HG02571 (cell line): ENCODE measurements around the gene RSL24D1.
"Not testable (repeated sequence)": the region's sequence is repeated elsewhere in the genome, so short reads cannot be mapped to it uniquely, and the experiment has no call there.

Source experiments
- ATAC-seq: cut with Tn5 transposase; IDR thresholded peaks from one replicate; pipeline ENCODE4 v1.9.1; 2021; ENCODE audit warnings: mild to moderate bottlenecking, moderate library complexity; ENCODE audit not compliant: unreplicated experiment

Gene RSL24D1

DNA sequence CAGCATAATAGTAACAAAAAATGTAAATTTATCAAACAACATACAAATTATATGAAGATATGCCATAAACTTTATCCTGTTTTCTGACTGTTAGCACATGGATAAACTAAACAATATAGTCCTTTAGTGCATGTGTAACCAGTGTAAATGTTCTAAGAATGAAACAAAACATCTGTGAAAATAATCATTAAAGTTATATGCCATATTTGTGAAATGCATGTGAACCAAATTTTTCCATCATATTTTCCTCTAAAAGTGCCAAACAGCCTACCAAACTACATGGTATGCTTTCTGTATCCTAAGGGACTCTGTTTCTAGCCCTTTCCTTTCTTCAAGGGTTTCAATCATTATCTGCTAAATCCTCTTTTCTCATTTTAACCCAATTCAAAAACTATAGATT, 23.9 kb upstream of the RSL24D1 start:
- no peak for ATAC-seq

DNA sequence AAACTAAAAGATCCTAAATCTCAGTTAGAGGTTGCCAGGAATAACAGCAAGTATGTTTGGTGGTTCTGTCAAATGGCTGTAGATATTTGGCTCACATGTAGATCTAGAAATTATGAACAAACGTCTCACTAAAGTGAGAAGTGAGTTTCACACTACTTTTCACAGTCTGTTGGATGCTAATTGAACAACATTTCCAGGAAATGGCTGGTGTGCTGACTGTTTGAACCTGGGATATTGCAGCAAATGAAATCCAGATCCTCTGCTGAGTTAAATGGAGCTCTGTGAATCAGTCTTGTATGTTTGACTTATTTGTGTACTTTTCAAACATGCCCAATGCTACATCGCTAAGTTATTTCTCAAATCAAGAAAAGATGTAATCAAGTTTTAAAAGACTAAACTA, 21.3 kb upstream of the RSL24D1 start:
- no peak for ATAC-seq

DNA sequence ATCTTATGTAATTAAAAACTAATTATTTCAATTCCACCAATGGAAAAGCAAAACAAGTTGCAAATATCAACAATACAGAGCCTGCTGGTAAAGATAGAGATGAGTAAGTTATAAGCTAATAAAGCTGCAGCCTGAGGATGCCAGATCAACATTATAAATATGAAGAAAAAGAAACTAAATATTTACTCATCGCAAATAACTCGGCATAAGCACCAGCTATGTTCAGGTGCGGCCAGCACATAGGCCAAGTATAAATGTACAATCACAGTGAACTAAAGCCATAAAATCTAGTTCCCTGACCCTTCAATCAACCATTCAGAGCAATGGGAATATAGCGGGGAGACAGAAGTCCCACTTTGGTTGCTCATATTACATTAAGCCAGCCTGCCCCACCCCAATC, 7.7 kb upstream of the RSL24D1 start:
- no peak for ATAC-seq

DNA sequence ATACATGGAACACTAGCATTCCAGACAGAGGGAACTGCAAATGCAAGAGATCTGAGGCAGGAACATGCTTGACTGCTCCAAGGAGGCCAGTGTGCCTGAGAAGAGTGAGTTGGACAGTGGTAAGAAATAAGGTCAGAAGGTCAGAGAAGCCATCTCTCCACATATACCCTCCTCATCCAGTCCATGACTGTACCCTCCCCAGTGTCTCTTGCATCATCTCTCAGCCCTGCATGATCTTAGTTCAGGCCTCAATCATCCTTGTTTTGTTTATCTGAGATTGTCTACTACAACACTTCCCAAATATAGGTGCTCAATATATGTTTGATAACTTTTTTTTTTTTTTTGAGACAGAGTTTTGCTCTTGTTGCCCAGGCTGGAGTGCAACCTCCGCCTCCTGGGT, 5.5 kb upstream of the RSL24D1 start:
- no peak for ATAC-seq

DNA sequence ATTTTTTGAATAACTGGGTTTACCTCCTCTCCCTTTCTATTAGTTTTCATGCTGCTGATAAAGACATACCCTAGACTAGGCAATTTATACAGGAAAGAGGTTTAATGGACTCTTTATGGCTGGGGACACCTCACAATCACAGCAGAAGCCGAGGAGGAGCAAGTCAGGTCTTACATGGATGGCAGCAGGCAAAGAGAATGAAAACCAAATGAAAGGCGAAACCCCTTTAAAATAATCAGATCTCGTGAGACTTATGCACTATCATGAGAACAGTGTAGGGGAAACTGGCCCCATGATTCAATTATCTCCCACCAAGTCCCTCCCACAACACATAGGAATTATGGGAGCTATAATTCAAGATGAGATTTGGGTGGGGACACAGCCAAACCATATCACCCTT, 2.0 kb upstream of the RSL24D1 start:
- no peak for ATAC-seq

DNA sequence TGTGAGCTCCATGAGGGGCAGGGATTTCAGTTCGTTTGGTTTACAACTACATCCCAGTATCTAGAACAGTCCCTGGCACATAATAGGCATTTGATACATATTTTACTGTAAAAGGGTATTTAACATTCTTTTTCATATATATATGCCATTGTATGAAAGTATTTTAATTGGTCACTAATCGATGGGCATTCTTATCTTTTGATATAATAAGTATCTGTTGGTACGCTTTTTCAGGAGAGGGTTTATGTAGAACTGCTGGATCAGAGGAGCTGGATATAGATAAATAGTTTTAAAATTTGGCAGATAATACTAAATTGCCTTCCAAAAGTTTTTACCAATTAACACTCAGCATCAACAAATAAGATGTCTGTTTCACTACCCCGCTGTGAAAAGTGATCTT, 978 bp upstream of the RSL24D1 start:
- no peak for ATAC-seq

DNA sequence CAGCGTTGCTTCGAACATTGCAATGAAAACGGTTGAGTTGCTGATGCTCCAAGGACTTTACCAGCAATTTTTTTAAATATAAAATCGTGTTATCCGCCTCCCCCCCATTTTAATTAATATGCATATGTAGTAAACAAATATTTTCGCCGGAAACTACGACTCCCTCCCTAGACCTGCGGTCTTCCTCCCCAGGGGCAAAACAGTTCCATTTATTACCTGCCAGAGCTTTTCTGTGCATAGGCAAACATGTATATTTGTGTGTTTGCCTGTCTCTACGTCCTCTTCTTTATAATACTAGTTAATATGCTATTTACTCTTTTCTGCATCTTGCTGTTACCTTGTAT, 593 bp upstream of the RSL24D1 start:
- peak; percentile 27 for ATAC-seq

DNA sequence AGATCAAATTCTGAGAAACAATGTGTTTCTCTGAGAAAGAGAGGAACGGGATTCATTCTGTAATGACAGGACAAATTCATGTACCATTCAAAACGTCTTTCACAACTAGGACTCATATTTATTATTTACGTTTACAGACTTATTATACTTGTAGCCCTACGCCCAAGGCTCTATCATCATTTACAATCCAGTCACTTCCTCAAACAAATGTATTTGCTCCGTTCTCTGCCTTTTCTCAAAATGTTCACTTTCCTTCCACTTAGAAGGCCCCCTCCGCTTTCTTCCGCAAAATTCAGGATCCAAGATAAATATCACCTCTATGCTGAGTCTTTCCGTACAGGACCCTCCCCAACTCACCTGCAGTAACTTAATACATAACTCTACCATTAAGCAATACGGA, 745 bp downstream of the RSL24D1 start:
- no peak for ATAC-seq

DNA sequence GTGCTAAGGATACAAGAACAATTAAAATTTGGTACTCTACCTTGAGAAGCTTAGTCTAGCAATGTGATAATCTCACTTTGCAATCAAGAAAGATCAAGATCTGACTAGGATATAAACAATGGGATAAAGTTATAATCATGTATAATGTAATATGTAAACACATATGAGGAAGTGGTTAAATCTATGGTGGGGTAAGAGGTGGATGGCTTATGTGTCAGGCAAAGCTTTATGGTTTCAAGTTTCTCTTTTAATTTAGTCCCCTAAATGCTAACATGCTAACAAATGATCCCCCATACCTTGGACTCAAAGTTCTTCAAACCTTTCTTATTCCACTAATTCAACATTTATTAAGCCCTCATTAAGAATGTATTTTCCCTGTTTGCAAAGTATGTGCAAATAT, 2.5 kb downstream of the RSL24D1 start:
- no peak for ATAC-seq

DNA sequence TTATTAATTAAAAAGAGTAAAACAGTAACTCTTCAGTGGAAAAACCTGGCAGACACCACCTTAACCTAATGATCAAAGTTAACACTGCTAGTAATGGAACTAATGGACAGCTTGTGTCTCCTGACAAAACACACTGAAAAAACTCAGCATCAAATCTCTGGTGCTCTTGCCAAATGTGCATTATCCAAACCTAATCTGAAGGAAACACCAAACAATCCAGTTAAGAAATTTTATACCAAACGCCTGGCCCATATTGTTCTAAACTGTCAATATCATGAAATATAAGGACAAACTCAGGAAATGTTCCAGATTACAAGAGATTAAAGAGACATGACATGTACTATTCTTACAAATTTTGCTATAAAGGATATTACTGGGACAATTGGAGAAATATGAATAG, 10.4 kb downstream of the RSL24D1 start:
- no peak for ATAC-seq

DNA sequence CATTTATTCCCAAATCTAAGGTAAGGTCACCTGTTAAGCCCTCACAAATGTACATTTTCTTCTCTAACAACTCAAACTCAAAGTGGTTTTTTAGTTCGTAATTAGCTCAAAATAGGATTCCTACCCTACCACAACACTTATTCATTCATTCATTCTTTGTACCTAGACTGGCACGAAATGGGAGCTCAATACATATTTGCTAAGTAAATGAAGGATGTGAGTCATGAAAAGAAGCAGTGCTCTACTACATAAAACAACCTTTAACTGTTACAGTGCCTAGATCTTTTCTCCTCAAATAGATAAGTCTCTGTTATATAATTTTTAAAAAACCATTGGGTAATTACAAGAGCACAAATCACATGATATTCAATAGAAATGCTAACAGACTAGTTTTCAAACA, 13.1 kb downstream of the RSL24D1 start:
- ATAC-seq, result no peak

DNA sequence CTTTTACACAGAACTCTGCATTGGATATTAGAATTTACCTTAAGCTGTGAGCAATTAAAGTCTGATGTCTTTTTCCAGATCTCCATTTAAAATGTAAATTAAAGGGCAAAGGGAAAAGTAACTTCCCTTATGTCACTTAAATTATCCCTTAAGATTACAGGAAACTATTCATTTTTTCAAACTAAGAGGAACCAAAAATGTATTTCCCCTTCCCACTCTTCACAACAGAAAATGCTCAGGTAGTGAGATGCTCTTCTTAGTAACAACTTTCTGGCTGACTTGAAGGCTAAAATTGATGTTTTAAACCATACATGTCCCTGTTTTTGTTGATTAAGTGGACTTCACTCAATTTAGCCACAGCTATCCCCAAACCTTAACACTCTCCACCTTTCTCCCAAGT, 17.6 kb downstream of the RSL24D1 start:
- ATAC-seq, result no peak

DNA sequence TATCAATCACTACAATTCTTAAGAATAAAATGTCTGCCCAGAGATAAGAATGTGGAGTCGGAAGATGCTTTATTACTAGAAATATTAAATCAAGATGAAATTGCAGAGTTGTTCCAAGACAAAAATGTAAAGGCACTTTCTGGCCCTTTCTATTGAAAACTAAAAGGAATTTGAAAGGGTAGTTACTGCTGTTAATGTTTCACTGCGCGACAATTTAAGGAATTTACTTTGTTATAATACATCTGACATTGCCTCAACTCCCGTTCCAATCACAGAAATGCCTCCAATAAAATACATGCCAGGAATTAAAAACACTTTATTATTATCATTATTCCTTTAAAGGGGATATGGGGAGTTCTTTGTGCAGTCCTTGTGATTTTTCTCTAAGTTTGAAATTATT, 26.4 kb downstream of the RSL24D1 start:
- no peak for ATAC-seq

DNA sequence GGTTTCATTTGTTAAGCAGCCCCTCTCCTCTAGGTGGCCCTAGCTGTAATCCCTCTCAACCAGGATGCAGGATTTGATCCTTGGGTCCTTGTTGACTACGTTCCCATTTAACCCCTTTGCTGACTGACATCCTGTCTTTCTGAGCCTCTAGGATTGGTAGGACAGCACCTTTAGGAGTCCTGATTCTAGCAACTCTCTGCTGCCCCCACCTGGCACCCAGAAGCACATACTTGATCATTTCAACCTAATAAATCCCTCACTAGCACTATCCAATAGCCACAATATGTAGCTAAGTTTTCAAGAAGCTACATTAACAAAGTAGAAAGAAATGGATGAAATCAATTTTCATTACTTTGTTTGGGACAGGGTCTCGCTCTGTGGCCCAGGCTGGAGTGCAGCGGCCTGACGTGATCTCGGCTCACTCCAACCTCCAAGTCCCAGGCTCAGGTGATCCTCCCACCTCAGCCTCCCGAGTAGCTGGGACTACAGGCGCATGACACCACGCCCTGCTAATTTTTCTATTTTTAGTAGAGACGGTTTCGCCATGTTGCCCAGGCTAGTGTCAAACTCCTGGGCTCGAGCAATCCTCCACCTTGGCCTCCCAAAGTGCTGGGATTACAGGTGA, 28.3 kb downstream of the RSL24D1 start:
- peak; percentile 90 for ATAC-seq

DNA sequence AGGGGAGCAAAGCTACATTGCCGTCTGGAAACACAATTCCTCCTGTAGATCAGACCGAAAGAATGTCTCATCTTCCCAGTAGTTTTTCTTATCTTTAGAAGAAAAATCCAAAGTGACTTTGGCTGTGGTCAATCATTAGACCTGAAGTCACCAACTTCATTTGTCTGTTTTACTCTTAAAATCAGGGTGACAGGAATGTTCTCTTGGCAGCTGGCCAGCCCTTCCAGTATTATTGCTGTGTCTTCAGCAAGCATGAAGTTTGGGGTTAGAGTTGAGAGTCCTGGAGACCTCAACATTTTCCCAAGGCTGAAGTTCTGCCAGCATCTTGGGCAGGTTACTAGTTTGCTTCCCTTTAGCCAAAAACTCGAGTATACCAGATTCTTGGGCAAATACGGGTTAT, 32.5 kb downstream of the RSL24D1 start:
- ATAC-seq, result no peak

DNA sequence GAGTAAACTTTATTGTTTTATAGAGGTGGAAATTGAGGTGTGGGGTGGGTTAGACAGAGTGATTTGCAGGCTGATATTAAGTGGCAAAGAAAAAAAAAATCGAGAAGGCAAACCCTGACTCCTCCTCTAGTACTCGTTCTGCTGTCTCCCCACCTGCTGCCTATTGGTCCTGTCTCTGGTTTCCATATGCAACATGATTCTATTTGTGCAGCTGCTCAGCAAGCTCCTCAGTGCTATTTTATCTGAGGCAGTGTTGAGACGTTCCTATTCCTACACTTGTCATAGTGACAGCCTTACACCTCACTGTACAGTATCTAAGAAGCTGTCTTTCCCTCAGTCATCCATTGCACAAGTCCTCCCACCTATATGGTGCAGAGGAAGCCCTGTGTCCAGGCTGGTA, 45.1 kb downstream of the RSL24D1 start:
- no peak for ATAC-seq

DNA sequence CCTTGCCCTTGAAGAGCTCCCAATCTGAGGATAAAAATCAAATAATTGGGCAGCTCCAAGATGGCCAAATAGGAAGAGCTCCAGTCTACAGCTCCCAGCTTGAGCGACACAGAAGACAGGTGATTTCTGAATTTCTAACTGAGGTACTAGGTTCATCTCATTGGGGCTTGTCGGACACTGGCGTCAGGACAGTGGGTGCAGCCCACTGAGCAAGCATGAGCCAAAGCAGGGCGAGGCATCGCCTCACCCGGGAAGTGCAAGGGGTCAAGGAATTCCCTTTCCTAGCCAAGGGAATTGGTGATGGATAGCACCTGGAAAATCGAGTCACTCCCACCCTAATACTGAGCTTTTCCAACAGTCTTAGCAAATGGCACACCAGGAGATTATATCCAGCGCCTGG, 53.6 kb downstream of the RSL24D1 start:
- not testable (repeated sequence) for ATAC-seq

DNA sequence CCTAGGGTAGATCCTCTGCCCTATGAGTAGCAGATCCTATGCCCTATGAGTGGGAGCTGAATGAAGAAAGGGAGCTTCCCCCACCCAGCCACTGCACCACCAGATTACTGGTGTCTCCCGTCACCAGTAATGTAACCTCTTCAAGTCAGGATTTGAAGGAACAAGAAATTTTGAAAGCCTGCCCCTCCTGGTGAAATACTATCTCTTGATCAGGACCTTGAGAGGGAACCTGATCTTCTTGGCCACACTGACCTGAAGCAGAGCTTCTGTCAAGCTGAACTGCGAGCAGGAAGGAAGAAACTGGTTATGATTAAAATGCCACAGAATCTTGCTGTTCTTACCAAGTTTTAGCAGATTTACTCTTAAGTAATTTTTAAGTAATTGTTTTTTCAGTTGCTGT, 62.8 kb downstream of the RSL24D1 start:
- no peak for ATAC-seq

DNA sequence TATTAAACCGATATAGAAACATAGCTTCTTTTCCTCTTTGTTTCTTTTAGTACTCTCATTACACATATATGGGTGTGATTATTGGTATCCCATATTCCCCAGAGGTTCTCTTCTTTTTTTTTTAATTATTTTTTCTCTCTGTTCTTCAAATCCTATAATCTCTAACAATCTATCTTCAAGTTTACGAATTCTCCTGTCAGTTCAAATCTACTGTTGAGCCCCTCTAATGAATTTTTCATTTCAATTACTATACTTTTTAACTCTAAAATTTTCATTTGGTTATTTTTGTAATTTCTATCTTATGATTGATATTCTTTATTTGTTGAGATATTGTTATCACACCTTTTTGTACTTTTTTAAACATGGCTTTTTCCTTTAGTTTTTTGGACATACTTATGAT, 64.1 kb downstream of the RSL24D1 start:
- ATAC-seq, result no peak
